ENCODE results near the gene ISM1. TPM values are rescaled to one million over a fixed set of nuclear protein-coding genes. Genes with fewer than 3 reads are reported as not detected.

ISM1 gene
- total and polyA plus RNA-seq, 2 of the 13 experiments (the other 11 are each of a cell fraction or from before 2014, with no cell fraction given): 0.40 to 1.4 TPM

- no peak overlapping the region for H2AFZ ChIP-seq (ENCODE audit: low read length)
- H3K36me3 ChIP-seq (replicated peaks in 1 of 2; ENCODE audit: control insufficient read depth in 1 of 2, insufficient read depth in 2 of 2, low read length in 2 of 2): no peaks in the 10 kb centered on the region
- no peak overlapping the region for H3K4me2 ChIP-seq (ENCODE audit: low read depth, low read length)
- ATAC-seq: no peak
- H3K27me3 ChIP-seq (ENCODE audit: control insufficient read depth in 1 of 2, insufficient read depth in 2 of 2, low read length in 2 of 2): no peaks in the 10 kb centered on the region
- intact Hi-C loops (cut with micrococcal nuclease; ENCODE audit: unreplicated experiment): no loop called here
- peaks cover 30% of the 10 kb centered on the region for H3K4me1 ChIP-seq (ENCODE audit: insufficient read depth, low read length)
- POLR2A ChIA-PET: no interaction called here
- in situ Hi-C loops (cut with HindIII; ENCODE audit: extremely low pct_ligation_motif_present, low pct_unique_long_range_greater_than_20kb): loop anchor here (25.0 kb wide), 1 partner anchor 334 kb away; no protein-coding TSS in a partner anchor
- H4K20me1 ChIP-seq (ENCODE audit: insufficient read depth, low read length): no peaks in the 10 kb centered on the region
- FAIRE-seq: no peak
- no peak overlapping the region for H3K9ac ChIP-seq (ENCODE audit: insufficient read depth, low read depth, low read length)
- CTCF ChIA-PET (ENCODE audit: low intra/inter-chr PET ratio, low total read pairs): no interaction called here
- no peak for DNase-seq (ENCODE audit: low spot score)
- no peaks in the 10 kb centered on the region for H3K9me3 ChIP-seq (ENCODE audit: low read length)
- BruUV-seq (replicated peaks): no TSS peak
- TF ChIP-seq TRIM24 (CRISPR knock-in tag; IDR thresholded peaks at IDR 0.05) (no peak), ZNF761 (CRISPR knock-in tag; conservative IDR thresholded peaks at IDR 0.05) (no peak), ZNF484 (CRISPR knock-in tag; IDR thresholded peaks at IDR 0.05; ENCODE audit: borderline replicate concordance, low read depth) (no peak), CREB3 (CRISPR knock-in tag; IDR thresholded peaks at IDR 0.05) (no peak), THAP7 (CRISPR knock-in tag; IDR thresholded peaks at IDR 0.05) (no peak), FOSL1 (CRISPR knock-in tag; IDR thresholded peaks at IDR 0.05; ENCODE audit: borderline replicate concordance) (no peak), PLRG1 (conservative IDR thresholded peaks at IDR 0.05) (no peak), ZNF441 (CRISPR knock-in tag; IDR thresholded peaks at IDR 0.05; ENCODE audit: borderline replicate concordance) (no peak), DMAP1 (CRISPR knock-in tag; IDR thresholded peaks at IDR 0.05) (no peak)
- 91% methylated on average over 4 of the region's 4 CpGs for WGBS (ENCODE audit: low lambda C conversion rate)
- no peaks in the 10 kb centered on the region for H3K79me2 ChIP-seq (ENCODE audit: insufficient read depth, low read length)
- H3K4me3 ChIP-seq (replicated peaks in 1 of 3; ENCODE audit: insufficient read depth in 1 of 3, low read depth in 2 of 3, low read length in 3 of 3): no peak overlapping the region
- H3K27ac ChIP-seq (ENCODE audit: extremely low read length, insufficient read depth, low read length): no peak overlapping the region
Observed at GRCh38 chr20:13296070-13296469, 75.0 kb downstream of the ISM1 start.

All from HepG2 (cell line).